ENCODE measurements around the gene ABCA7.

The ABCA7 gene

DNA sequence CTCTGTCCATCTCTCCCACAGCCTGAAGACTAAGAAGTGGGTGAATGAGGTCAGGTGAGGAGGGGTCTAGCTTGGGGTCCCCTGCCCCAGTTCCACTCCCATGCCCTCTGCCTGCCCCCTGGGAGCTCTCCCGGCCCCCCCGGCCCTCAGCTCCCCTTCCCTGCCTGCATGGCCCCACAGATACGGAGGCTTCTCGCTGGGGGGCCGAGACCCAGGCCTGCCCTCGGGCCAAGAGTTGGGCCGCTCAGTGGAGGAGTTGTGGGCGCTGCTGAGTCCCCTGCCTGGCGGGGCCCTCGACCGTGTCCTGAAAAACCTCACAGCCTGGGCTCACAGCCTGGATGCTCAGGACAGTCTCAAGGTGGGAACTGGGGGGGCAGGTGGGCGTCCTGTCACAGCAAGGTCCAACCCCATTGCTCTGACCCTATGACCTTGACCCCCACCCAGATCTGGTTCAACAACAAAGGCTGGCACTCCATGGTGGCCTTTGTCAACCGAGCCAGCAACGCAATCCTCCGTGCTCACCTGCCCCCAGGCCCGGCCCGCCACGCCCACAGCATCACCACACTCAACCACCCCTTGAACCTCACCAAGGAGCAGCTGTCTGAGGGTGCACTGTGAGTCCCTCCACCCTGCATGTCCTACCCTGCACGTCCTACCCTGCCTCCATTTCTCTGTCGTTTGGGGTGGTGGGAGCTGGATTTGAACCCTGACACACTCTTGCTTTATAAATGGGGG lies 16.1 kb downstream of the ABCA7 start:
- DNase-seq (ENCODE audit: low read depth in 2 of 2), result no peak

DNA sequence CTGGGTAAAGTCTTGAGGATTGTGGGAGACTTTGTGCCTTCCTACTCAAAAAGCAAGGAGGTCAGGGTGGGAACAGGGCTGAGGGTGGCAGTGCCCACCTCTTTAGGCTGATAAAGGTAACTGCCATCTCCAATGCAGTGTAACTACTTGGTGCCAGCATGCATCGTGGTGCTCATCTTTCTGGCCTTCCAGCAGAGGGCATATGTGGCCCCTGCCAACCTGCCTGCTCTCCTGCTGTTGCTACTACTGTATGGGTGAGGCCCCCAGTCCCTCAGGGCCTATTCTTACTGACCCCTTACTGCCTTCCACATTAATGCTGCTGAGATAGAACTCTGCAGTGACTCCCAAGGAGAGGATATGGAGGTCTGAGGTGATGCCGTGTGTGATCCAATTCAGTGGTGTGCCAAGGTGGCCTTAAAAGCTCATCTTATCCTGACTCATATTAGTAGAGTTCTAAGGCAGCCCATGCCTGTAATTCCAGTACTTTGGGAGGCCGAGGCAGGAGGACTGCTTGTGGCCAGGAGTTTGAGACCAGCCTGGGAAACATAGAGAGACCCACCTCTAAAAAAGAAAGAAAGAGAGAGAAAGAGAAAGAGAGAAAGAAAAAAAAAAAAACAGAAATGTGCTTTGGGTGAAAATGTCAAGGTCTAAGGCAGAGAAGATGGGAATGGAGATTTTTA lies 17.4 kb downstream of the ABCA7 start:
- no peak for DNase-seq (ENCODE audit: low read depth in 2 of 2)

DNA sequence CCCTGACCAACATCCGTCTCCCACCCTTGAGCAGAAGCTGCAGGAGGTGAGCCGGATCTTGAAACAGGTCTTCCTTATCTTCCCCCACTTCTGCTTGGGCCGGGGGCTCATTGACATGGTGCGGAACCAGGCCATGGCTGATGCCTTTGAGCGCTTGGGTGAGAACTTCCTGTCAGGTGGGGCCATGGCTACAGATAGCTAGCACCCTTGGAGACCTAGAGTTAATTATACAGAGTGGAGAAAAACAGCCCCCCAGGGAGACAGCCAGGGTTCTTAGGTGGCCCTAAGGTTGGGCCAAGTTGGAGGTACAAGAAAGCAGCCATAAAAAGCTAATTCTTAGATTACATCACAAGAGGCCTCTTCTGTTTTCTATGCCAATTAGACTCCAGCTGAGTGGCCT lies 18.2 kb downstream of the ABCA7 start:
- DNase-seq (ENCODE audit: low read depth in 2 of 2), result no peak

DNA sequence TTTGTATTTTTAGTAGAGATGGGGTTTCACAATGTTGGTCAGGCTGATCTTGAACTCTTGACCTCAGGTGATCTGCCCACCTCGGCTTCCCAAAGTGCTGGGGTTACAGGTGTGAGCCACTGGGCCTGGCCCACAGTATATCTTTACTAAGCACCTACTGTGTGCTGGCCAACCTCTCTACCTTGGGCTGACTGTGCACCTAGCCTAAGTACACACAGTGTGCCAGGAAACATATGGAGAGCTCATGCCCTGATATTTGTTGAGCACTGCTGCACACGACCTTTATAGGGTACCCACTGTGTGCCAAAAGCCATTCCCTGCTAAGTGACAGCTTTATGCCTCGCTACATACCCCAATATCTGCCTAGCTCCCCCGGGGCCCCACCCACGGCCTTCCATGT lies 20.8 kb downstream of the ABCA7 start:
- no peak for DNase-seq (ENCODE audit: low read depth in 2 of 2)

DNA sequence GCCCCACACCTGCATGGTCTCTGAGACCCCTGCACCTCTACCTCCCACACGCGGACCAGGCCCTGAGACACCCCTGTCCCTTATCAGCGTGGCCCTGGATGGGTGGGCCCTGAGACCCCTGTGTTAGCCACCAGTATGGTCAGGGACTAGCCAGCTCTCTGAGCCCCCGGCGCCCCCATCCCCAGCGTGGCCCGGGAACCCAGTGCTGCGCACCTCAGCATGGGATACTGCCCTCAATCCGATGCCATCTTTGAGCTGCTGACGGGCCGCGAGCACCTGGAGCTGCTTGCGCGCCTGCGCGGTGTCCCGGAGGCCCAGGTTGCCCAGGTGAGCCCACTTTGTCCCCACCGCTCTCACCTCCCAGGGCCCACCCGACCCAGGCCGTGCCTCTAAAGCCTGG lies 22.1 kb downstream of the ABCA7 start:
- no peak for DNase-seq (ENCODE audit: low read depth in 2 of 2)

DNA sequence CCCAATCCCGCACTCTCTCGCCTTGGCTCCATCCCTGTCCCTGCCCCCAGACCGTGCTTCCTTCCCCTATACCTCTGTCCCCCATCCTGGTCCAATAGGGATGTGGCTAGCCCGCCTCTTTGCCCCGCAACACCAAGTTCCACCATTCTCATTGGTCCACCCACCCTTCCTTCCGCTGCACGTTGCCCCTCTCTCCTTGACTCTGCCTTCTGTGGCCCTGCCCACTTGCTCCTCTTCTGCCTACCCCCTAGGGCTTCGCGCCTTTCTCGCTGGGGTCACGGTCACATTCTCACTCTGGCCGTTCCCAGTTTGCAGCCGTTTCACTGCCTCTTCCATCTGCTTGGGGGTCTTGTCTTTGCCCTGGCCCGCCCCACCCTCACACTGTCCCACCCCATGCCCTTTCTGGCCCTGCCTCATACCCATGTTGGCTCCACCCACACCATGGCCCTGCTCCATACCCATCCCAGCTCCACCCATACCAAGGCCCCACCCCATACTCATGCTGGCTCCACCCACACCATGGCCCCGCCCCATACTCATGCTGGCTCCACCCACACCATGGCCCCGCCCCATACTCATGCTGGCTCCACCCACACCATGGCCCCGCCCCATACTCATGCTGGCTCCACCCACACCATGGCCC lies 22.6 kb downstream of the ABCA7 start:
- DNase-seq (ENCODE audit: low read depth in 2 of 2), result peak; percentile 50 to 51

DNA sequence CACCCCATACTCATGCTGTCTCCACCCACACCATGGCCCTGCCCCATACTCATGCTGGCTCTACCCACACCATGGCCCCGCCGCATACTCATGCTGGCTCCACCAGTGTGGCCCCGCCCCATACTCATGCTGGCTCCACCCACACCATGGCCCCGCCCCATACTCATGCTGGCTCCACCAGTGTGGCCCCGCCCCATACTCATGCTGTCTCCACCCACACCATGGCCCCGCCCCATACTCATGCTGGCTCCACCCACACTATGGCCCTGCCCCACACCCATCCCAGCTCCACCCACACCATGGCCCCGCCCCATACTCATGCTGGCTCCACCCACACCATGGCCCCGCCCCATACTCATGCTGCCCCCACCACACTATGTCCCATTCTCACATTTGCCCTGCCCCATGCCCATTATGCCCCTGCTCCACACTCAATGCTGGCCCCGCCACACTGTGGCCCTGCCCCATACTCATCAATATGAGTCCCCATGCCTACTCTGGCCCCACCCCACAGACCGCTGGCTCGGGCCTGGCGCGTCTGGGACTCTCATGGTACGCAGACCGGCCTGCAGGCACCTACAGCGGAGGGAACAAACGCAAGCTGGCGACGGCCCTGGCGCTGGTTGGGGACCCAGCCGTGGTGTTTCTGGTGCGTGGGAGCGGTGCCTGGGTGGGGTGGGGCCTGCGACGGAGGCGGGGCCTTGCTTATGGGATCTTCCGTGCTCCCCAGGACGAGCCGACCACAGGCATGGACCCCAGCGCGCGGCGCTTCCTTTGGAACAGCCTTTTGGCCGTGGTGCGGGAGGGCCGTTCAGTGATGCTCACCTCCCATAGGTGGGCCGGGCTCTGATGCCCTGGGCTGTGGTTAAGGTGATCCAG lies 23.4 kb downstream of the ABCA7 start:
- DNase-seq (ENCODE audit: low read depth in 2 of 2), result peak; percentile 70 to 71

DNA sequence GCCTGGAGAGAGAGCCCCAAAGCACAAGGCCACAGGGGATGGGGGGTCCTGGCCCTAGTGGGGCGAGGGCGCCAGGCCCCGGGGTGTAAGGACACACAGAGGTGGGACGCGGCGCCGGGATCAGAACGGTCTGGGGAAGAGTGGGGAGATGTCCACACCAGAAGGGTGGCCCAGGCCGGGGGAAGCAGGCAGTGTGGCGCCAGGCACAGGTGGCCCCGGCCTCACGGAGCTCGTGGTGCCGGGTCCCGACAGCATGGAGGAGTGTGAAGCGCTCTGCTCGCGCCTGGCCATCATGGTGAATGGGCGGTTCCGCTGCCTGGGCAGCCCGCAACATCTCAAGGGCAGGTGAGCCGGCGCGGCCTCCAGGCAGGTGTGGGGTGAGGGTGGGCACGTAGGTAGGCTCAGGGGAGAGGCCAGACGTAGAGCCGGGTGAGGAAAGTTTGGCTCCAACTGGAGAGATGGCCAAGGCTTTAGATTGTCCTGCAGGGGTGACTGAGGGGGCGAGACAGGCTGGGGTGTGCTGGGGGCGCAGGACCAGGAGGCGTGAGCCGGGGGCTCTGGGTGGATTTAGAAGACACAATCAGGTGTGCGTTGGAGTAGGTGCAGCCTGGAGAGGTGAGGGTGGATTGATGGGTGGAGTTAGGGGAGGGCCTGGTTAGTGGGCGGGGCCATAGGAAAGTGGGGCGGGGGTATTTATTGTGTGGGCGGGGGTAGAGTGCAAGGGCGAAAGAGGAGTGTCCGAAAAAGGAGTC lies 24.2 kb downstream of the ABCA7 start:
- DNase-seq (ENCODE audit: low read depth in 2 of 2), result no peak

DNA sequence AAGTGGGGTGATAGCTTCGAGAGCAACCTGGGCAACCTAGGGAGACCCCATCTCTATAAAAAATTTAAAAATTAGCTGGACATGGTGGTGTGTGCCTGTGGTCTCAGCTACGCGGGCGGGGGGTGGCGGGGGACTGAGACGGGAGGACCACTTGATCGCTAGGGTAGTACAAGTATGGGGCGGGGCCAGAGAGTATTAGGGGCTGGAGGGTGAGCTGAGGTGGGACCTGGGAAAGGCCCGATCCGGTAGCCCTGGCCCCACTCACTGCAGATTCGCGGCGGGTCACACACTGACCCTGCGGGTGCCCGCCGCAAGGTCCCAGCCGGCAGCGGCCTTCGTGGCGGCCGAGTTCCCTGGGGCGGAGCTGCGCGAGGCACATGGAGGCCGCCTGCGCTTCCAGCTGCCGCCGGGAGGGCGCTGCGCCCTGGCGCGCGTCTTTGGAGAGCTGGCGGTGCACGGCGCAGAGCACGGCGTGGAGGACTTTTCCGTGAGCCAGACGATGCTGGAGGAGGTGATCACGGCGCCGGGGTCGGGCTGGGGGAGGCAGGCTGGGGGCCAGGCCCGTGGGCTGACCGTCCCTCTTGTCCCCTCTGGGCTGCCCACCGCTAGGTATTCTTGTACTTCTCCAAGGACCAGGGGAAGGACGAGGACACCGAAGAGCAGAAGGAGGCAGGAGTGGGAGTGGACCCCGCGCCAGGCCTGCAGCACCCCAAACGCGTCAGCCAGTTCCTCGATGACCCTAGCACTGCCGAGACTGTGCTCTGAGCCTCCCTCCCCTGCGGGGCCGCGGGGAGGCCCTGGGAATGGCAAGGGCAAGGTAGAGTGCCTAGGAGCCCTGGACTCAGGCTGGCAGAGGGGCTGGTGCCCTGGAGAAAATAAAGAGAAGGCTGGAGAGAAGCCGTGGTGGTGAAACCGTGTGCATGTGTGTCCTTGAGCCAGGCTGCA lies 25.0 kb downstream of the ABCA7 start:
- DNase-seq (ENCODE audit: low read depth in 2 of 2), result peak in 1 of 2 donors; percentile 69

DNA sequence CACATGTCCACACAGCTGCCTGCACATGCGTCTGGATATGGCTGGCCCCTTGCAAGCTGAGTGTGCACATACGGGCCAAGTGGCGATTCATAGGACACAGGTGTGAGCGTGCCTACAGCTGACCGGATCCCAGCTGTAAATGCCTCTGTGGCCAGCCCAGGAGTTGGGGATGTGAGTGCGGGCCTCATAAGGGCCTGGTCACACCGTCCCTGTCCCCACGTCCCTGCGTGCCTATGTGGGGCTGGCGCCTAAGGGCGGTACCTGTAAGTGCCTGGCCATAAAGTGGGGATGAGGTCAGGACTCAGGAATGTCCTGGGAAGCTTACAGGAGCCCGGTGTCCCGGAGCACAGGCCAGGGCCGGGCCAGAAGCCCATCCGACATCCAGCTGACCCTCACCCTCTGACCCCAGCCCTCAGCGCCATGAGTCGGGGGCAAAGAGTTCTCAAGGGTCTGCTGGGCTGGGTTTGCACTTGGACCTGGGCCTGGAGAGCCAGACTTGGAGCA lies 25.8 kb downstream of the ABCA7 start:
- DNase-seq (ENCODE audit: low read depth in 2 of 2), result no peak

DNA sequence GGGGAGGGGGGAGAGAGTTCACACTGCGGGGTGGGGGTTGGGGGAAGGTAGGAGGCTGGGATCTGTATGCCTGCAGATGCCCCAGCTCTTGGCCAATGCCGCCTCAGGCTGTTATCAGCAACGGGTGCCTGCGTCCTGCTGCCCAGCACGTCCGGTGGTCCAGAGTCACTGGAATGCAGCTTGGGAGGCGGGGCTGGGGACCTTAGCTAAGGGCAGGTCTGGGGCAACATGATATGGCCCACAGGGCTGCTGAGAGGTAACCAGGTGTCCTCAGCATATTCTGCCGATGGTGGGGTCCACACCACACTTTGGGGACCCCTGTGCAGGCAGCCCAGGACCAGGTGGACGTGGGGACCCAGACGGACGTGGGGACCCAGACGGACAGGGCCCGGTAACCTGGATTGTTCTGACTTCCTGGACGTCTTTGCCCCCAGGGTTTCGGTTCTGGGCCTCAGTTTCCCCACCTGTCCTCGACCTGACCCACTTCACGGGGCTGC lies 26.4 kb downstream of the ABCA7 start:
- DNase-seq (ENCODE audit: low read depth in 2 of 2), result no peak

DNA sequence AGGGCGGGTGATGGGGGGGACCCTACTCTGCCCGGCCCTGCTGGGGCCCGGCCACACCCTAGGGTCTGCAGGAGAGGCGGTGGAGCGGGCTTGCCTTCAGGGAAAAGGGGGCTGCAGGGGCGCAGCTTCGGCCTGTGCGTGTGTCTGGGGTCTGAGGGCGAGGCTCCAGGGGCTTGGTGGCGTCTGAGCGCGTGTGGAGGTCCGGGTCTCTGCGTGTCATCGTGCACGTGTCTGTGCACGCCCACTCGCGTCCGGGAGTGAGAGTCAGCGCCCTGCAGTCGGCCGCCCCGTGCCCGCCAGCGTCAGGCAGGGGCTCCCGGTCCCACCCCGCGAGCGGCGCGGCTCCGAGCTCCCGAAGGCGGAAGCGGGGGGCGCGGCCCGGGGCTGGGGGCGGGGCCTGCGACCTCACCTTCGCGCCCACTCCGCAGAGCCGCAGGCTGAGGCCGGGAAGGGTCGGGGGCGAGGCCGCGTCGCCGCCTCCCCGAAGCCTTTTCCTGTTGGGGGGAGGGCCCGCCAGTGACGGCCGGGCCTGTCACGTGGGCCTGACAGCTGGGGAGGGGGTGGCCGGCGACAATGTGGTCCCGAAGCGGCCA lies 26.9 kb downstream of the ABCA7 start, which contains the start of gene ARHGAP45:
TSS of gene ARHGAP45 (plus strand) at position 420 of the 593 bp plus-strand sequence. CDS start 239 bp downstream, outside the sequence.
- DNase-seq (ENCODE audit: low read depth in 2 of 2), result peak; percentile 64 to 81

DNA sequence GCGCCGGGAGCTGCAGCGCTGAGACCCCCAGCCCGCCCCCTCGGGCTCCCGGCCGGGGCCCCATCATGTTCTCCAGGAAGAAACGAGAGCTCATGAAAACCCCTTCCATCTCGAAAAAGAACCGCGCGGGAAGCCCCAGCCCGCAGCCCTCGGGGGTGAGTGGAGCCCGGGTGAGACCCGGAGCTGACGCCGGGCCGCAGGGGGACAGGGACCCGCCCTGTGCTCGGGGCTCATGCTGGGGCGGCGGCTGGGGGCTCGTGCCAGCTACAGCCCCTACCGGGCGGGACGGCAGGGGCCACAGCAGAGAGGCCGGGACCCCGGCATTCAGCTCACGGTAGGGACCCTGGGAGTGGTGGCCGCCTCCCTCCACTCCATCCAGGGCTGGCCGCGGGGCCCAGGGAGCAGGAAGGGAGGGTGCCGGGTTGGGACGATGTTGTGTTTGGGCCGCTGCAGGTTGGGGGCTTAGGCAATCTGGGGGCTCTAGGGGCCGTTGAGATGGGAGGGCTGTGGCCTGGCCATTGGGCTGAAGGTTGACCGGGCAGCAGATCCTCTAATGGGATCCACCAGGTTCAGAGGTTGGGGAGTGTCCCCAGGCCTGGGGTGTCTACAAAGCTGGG lies 27.5 kb downstream of the ABCA7 start:
- DNase-seq (ENCODE audit: low read depth in 2 of 2), result no peak

DNA sequence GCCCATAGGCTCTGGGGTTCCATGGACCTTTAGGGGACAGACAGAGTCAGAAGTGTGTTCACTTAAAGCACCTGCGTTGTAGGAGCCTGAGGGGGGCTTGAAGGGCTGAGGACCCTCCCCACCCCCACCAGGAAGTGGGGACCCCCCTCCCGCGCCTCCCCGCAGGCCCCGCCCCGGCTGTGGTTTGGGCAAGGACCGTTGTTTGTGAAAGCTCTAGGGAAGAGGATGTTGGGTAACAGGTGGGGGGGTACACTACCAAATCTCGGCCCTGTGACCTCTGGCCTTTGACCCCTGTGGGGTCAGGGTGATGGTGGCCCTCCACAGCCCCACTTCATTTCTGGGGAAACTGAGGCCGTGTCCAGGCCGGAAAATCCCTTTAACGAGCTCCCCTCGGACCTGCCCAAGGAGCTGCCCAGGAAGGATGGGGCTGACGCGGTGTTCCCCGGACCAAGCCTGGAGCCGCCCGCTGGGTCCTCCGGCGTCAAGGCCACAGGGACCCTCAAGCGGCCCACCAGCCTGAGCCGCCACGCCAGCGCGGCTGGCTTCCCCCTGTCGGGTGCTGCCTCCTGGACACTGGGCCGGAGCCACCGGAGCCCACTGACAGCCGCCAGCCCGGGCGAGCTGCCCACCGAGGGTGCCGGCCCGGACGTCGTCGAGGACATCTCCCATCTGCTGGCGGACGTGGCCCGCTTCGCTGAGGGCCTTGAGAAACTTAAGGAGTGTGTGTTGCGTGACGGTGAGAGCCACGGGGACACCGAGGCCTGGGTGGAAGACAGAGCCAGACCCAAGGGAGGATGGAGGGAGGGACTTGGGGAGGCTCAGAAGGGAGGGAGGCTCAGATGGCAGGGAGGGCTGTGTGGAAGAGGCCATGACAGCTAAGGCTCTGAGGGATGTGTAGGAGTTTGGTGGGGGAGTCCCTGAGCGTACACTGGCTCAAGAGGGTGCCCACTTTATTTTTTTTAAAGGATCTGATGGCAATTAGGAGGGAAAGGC lies 28.4 kb downstream of the ABCA7 start:
- no peak for DNase-seq (ENCODE audit: low read depth in 2 of 2)

DNA sequence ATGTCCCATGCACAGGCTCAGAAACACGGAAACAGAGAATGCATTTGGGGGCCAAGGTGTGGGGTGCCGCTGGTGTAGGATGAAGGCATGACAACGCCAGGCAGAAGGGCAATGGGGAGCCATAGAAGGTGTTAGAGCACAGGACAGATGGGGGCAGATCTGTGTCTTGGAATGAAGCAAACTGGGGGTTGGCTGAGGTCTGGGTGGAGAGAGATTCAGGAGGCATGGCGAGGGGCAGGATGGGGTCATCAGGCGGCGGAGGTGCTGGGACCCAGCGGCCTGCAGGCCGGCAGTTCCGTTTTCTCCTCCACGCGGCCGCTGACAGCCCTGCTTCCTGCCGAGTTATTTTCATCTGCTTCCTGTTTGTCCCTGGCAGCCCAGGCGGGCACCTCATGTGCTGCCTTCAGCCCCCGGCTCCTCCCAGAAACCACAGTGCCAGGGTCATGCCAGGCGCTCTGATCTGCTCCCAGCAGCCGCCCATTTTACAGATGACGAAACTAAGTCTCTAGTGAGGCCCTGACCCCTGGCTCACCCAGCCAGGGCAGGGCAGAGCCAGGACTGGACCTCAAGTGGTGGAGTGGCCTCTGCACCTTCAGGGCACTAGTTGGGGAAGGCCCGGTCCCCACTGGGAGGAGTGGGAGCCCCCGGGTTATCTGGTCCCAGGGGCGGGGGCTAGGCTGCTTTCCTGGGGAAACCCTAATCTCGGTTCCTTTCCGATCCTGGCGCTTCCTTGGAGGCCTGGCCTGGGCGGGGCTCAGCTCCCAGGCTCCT lies 29.3 kb downstream of the ABCA7 start:
- DNase-seq (ENCODE audit: low read depth in 2 of 2), result no peak

DNA sequence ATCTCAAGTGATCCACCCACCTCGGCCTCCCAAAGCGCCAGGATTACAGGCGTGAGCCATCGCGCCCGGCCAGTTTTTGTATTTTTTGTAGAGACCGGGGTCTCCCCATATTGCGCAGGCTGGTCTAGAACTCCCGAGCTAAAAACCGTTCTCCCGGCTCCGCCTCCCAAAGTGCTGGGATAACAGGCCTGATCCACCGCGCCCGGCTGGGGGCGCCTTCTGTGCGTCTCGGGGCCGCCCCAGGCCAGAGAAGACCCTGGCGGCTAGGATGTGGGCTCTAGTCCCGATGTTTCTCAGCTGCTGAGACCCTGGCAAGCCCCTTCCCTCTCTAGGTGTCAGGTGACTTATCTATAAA lies 30.6 kb downstream of the ABCA7 start:
- DNase-seq (ENCODE audit: low read depth in 2 of 2), result no peak
